ENCODE measurements around the gene SEMA6D. TPM values are rescaled to one million over a fixed set of nuclear protein-coding genes. Genes with fewer than 3 reads are reported as not detected.

The SEMA6D gene
- total and polyA plus RNA-seq, 10 of the 15 experiments (the other 5 are each of a cell fraction or from before 2014, with no cell fraction given) = 0.01 to 0.52 (median 0.09) TPM; not detected in 6

DNA sequence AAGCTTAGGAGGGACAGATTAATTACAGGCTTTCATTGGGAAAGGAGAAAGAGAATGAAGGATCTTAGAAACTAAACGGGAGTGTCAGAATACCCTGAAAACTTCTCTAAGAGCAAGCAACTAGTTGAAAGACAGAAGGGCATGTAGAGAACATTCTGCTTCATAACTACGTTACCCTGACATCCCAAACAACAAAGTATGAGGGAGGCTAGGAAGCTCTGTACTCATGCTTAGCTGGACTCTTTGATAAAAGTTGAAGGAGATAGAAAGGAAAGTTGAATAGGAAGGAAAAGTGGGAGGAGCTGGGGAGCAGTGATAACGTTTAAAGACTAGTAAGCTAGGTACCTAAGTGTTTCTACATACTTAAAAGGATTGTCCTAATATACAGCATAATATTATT lies 64.2 kb downstream of the SEMA6D start:
- H3K9me3 ChIP-seq (replicated peaks; ENCODE audit: control insufficient read depth, insufficient read depth, low read length) = no peaks in the 10 kb centered on the region; the same call in 2 of the 3 replicates
- ATAC-seq = no peak
- CTCF ChIA-PET = no interaction called here
- no peak overlapping the region for H3K4me2 ChIP-seq (ENCODE audit: control insufficient read depth, insufficient read depth)
- POLR2A ChIA-PET = no interaction called here
- no peak for FAIRE-seq
- H3K4me1 ChIP-seq (ENCODE audit: control insufficient read depth, insufficient read depth, low read length) = no peaks in the 10 kb centered on the region
- no peaks in the 10 kb centered on the region for H4K20me1 ChIP-seq (ENCODE audit: control insufficient read depth, insufficient read depth)
- no peak overlapping the region for H3K27ac ChIP-seq (ENCODE audit: control insufficient read depth, insufficient read depth)
- H3K4me3 ChIP-seq = no peak overlapping the region
- RAD21 ChIA-PET (ENCODE audit: unreplicated experiment) = no interaction called here
- BruUV-seq (replicated peaks) = no TSS peak
- H2AFZ ChIP-seq (ENCODE audit: control insufficient read depth, low read depth, low read length) = no peak overlapping the region
- intact Hi-C loops (cut with micrococcal nuclease; ENCODE audit: unreplicated experiment) (no loop called here), in situ Hi-C loops (cut with MboI) (no loop called here)
- SMC1A ChIA-PET (ENCODE audit: uncharacterized antibody, unreplicated experiment) = no interaction called here
- WGBS (ENCODE audit: insufficient coverage, insufficient replicate concordance, low lambda C conversion rate, missing lambda C conversion rate) = 32% methylated on average over 3 of the region's 3 CpGs
- H3K79me2 ChIP-seq (ENCODE audit: control insufficient read depth, insufficient read depth, low read length) = no peaks in the 10 kb centered on the region
- H3K27me3 ChIP-seq (replicated peaks in 1 of 2; ENCODE audit: control insufficient read depth in 2 of 2, insufficient read depth in 2 of 2, low read length in 1 of 2) = no peaks in the 10 kb centered on the region; a peak in 1 of 4 replicates
- DNase-seq (ENCODE audit: low read depth, low spot score) = no peak
- H3K9ac ChIP-seq (ENCODE audit: control insufficient read depth, insufficient read depth, low read length) = no peak overlapping the region
- no peaks in the 10 kb centered on the region for H3K36me3 ChIP-seq (ENCODE audit: control insufficient read depth in 2 of 2, insufficient read depth in 2 of 2, low read length in 1 of 2)
- TF ChIP-seq, protein P1, sequence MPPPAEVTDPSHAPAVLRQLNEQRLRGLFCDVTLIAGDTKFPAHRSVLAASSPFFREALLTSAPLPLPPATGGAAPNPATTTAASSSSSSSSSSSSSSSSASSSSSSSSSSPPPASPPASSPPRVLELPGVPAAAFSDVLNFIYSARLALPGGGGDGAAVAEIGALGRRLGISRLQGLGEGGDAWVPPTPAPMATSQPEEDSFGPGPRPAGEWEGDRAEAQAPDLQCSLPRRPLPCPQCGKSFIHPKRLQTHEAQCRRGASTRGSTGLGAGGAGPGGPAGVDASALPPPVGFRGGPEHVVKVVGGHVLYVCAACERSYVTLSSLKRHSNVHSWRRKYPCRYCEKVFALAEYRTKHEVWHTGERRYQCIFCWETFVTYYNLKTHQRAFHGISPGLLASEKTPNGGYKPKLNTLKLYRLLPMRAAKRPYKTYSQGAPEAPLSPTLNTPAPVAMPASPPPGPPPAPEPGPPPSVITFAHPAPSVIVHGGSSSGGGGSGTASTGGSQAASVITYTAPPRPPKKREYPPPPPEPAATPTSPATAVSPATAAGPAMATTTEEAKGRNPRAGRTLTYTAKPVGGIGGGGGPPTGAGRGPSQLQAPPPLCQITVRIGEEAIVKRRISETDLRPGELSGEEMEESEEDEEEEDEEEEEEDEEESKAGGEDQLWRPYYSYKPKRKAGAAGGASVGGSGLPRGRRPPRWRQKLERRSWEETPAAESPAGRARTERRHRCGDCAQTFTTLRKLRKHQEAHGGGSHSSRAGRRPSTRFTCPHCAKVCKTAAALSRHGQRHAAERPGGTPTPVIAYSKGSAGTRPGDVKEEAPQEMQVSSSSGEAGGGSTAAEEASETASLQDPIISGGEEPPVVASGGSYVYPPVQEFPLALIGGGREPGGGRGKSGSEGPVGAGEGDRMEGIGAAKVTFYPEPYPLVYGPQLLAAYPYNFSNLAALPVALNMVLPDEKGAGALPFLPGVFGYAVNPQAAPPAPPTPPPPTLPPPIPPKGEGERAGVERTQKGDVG (CRISPR knock-in tag; IDR thresholded peaks at IDR 0.05) = no peak
- no peak for TF ChIP-seq TCF7 (IDR thresholded peaks at IDR 0.05; ENCODE audit: borderline replicate concordance)
- TF ChIP-seq CUX1 (IDR thresholded peaks at IDR 0.05; ENCODE audit: insufficient replicate concordance, low read depth, low read length) = no peak
- TF ChIP-seq, protein P2, sequence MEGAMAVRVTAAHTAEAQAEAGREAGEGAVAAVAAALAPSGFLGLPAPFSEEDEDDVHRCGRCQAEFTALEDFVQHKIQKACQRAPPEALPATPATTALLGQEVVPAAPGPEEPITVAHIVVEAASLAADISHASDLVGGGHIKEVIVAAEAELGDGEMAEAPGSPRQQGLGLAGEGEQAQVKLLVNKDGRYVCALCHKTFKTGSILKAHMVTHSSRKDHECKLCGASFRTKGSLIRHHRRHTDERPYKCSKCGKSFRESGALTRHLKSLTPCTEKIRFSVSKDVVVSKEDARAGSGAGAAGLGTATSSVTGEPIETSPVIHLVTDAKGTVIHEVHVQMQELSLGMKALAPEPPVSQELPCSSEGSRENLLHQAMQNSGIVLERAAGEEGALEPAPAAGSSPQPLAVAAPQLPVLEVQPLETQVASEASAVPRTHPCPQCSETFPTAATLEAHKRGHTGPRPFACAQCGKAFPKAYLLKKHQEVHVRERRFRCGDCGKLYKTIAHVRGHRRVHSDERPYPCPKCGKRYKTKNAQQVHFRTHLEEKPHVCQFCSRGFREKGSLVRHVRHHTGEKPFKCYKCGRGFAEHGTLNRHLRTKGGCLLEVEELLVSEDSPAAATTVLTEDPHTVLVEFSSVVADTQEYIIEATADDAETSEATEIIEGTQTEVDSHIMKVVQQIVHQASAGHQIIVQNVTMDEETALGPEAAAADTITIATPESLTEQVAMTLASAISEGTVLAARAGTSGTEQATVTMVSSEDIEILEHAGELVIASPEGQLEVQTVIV (IDR thresholded peaks at IDR 0.05; ENCODE audit: borderline replicate concordance, partially characterized antibody) = no peak
- no peak for TF ChIP-seq RFX5 (IDR thresholded peaks at IDR 0.05; ENCODE audit: low read depth, low read length)
- no peak for TF ChIP-seq POLR2AphosphoS5 (IDR thresholded peaks at IDR 0.05; ENCODE audit: low read length)
- TF ChIP-seq, protein P3, sequence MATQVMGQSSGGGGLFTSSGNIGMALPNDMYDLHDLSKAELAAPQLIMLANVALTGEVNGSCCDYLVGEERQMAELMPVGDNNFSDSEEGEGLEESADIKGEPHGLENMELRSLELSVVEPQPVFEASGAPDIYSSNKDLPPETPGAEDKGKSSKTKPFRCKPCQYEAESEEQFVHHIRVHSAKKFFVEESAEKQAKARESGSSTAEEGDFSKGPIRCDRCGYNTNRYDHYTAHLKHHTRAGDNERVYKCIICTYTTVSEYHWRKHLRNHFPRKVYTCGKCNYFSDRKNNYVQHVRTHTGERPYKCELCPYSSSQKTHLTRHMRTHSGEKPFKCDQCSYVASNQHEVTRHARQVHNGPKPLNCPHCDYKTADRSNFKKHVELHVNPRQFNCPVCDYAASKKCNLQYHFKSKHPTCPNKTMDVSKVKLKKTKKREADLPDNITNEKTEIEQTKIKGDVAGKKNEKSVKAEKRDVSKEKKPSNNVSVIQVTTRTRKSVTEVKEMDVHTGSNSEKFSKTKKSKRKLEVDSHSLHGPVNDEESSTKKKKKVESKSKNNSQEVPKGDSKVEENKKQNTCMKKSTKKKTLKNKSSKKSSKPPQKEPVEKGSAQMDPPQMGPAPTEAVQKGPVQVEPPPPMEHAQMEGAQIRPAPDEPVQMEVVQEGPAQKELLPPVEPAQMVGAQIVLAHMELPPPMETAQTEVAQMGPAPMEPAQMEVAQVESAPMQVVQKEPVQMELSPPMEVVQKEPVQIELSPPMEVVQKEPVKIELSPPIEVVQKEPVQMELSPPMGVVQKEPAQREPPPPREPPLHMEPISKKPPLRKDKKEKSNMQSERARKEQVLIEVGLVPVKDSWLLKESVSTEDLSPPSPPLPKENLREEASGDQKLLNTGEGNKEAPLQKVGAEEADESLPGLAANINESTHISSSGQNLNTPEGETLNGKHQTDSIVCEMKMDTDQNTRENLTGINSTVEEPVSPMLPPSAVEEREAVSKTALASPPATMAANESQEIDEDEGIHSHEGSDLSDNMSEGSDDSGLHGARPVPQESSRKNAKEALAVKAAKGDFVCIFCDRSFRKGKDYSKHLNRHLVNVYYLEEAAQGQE (IDR thresholded peaks at IDR 0.05; ENCODE audit: low read depth, low read length) = no peak
- TF ChIP-seq JUND (IDR thresholded peaks at IDR 0.05; ENCODE audit: low read depth, low read length) = no peak
- no peak for TF ChIP-seq MEF2A (IDR thresholded peaks at IDR 0.05; ENCODE audit: insufficient read depth, low read depth, low read length)
